NT2/D1 (cell line): ENCODE results near the gene ATP9A.

Experiments used
- DNase-seq: peaks from one replicate; pipeline ENCODE4 v3.0.0-alpha.2; 2011; ENCODE audit warnings: low read depth, low spot score
- H3K27me3 ChIP-seq: 2 replicates; pipeline ENCODE4 v1.6.0; 2011; ENCODE audit warnings: mild to moderate bottlenecking; ENCODE audit not compliant: insufficient read length, insufficient read depth
- H3K36me3 ChIP-seq: 2 replicates; pipeline ENCODE4 v1.6.1; 2011; ENCODE audit warnings: mild to moderate bottlenecking, low read length, mixed read lengths; ENCODE audit not compliant: insufficient read depth, insufficient read length
- H3K4me1 ChIP-seq: 2 replicates; pipeline ENCODE4 v1.5.1; 2011; ENCODE audit not compliant: insufficient read depth, insufficient read length
- H3K4me3 ChIP-seq: 2 replicates; pipeline ENCODE4 v1.5.1; 2011; ENCODE audit warnings: low read depth; ENCODE audit not compliant: insufficient read length
- H3K9ac ChIP-seq: 2 replicates; pipeline ENCODE4 v1.6.0; 2011; ENCODE audit warnings: low read depth; ENCODE audit not compliant: insufficient read length
- H3K9me3 ChIP-seq: 2 replicates; pipeline ENCODE4 v1.5.1; 2011; ENCODE audit warnings: mild to moderate bottlenecking, low read length; ENCODE audit not compliant: insufficient read depth
- SUZ12 ChIP-seq: IDR thresholded peaks from 2 replicates; pipeline ENCODE4 v1.6.1; 2011; ENCODE audit not compliant: insufficient read length, insufficient read depth; ENCODE audit errors: extremely low read depth
- YY1 ChIP-seq: IDR thresholded peaks from 2 replicates; pipeline ENCODE4 v1.6.1; 2011; ENCODE audit not compliant: insufficient read length, insufficient read depth
- ZNF274 ChIP-seq: IDR thresholded peaks from 2 replicates; pipeline ENCODE4 v1.6.1; 2011; ENCODE audit warnings: mild to moderate bottlenecking, low read depth, low read length

Gene ATP9A

GRCh38 chr20:51634257-51634656 lies 133.9 kb downstream of the ATP9A start:
- Histone ChIP-seq H3K9ac (no peak overlapping the region), H3K36me3 (no peaks in the 10 kb centered on the region), H3K4me1 (no peaks in the 10 kb centered on the region), H3K4me3 (no peak overlapping the region), H3K27me3 (no peaks in the 10 kb centered on the region), H3K9me3 (no peaks in the 10 kb centered on the region)
- TF ChIP-seq ZNF274 (no peak), SUZ12 (no peak), YY1 (no peak)
- no peak for DNase-seq

- Histone ChIP-seq H3K4me1 (no peaks in the 10 kb centered on the region), H3K36me3 (no peaks in the 10 kb centered on the region), H3K9me3 (no peaks in the 10 kb centered on the region), H3K27me3 (no peaks in the 10 kb centered on the region), H3K9ac (no peak overlapping the region), H3K4me3 (no peak overlapping the region)
- DNase-seq: no peak
- no peak for TF ChIP-seq YY1
- TF ChIP-seq ZNF274: no peak
- TF ChIP-seq SUZ12: no peak
Observed at GRCh38 chr20:51633430-51633829, 134.8 kb downstream of the ATP9A start.

- TF ChIP-seq ZNF274 (no peak), YY1 (no peak), SUZ12 (no peak)
- no peaks in the 10 kb centered on the region for H3K27me3 ChIP-seq
- H3K9me3 ChIP-seq: no peaks in the 10 kb centered on the region
- no peak overlapping the region for H3K4me3 ChIP-seq
- no peaks in the 10 kb centered on the region for H3K36me3 ChIP-seq
- no peak overlapping the region for H3K9ac ChIP-seq
- H3K4me1 ChIP-seq: no peaks in the 10 kb centered on the region
- no peak for DNase-seq
Observed at GRCh38 chr20:51631953-51632352, 136.2 kb downstream of the ATP9A start.

GRCh38 chr20:51631011-51631950 lies 136.9 kb downstream of the ATP9A start:
- TF ChIP-seq SUZ12: no peak
- TF ChIP-seq ZNF274: no peak
- no peak for TF ChIP-seq YY1
- Histone ChIP-seq H3K9ac (no peak overlapping the region), H3K4me3 (no peak overlapping the region), H3K27me3 (no peaks in the 10 kb centered on the region), H3K9me3 (no peaks in the 10 kb centered on the region), H3K4me1 (no peaks in the 10 kb centered on the region), H3K36me3 (no peaks in the 10 kb centered on the region)
- no peak for DNase-seq

GRCh38 chr20:51629399-51630058 lies 138.7 kb downstream of the ATP9A start:
- Histone ChIP-seq H3K27me3 (no peaks in the 10 kb centered on the region), H3K9ac (no peak overlapping the region), H3K9me3 (no peaks in the 10 kb centered on the region), H3K36me3 (no peaks in the 10 kb centered on the region), H3K4me1 (peaks cover under 1% of the 10 kb centered on the region), H3K4me3 (no peak overlapping the region)
- TF ChIP-seq ZNF274 (no peak), SUZ12 (no peak), YY1 (no peak)
- no peak for DNase-seq

- TF ChIP-seq YY1 (no peak), SUZ12 (no peak), ZNF274 (no peak)
- Histone ChIP-seq H3K4me3 (no peak overlapping the region), H3K9ac (no peak overlapping the region), H3K27me3 (no peaks in the 10 kb centered on the region), H3K4me1 (peaks cover 2% of the 10 kb centered on the region), H3K36me3 (no peaks in the 10 kb centered on the region), H3K9me3 (no peaks in the 10 kb centered on the region)
- no peak for DNase-seq
Observed at GRCh38 chr20:51628533-51629398, 139.4 kb downstream of the ATP9A start.
